ENCODE data around the gene DYRK1A. TPM values are rescaled to one million over a fixed set of nuclear protein-coding genes. Genes with fewer than 3 reads are reported as not detected.

The DYRK1A gene
- total RNA-seq, 3 donors from 2014 or later (not counting 1 experiment from before 2014, with no cell fraction given), result 149 to 166 (median 153) TPM

- Mint-ChIP-seq H3K27ac (no peak overlapping the region), H3K9me3 (no peaks in the 10 kb centered on the region), H3K36me3 (no peaks in the 10 kb centered on the region), H3K27me3 (ENCODE audit: low read depth in 2 of 2) (peaks cover 5 to 13% of the 10 kb centered on the region in 2 donors), H3K4me1 (peaks cover 18 to 28% of the 10 kb centered on the region in 2 donors), H3K4me3 (no peak overlapping the region)
- TF ChIP-seq CTCF (IDR thresholded peaks at IDR 0.05), result no peak
- H3K9me3 ChIP-seq (ENCODE audit: control insufficient read depth, insufficient read depth, low read length), result no peaks in the 10 kb centered on the region
- H3K27ac ChIP-seq (ENCODE audit: low read length), result no peak overlapping the region
- H3K27me3 ChIP-seq (ENCODE audit: control insufficient read depth, insufficient read depth, low read length), result no peaks in the 10 kb centered on the region
- DNase-seq, result no peak
- H3K36me3 ChIP-seq (ENCODE audit: control insufficient read depth, insufficient read depth, low read length), result no peaks in the 10 kb centered on the region
- intact Hi-C loops (cut with micrococcal nuclease), result no loop called here
- WGBS (ENCODE audit: insufficient coverage), result 92% methylated on average over 14 of the region's 14 CpGs
- H3K4me1 ChIP-seq (ENCODE audit: control insufficient read depth, insufficient read depth, low read length), result peaks cover 15% of the 10 kb centered on the region
- H3K4me3 ChIP-seq (ENCODE audit: low read length), result no peak overlapping the region
- no peak for ATAC-seq
Measured at GRCh38 chr21:37566790-37567615, 200.4 kb downstream of the DYRK1A start.

GRCh38 chr21:37568415-37568814 lies 201.8 kb downstream of the DYRK1A start:
- peaks cover 18 to 23% of the 10 kb centered on the region in 2 donors for H3K4me1 Mint-ChIP-seq
- TF ChIP-seq CTCF (IDR thresholded peaks at IDR 0.05), result no peak
- Histone ChIP-seq H3K4me3 (ENCODE audit: low read length) (no peak overlapping the region), H3K9me3 (ENCODE audit: control insufficient read depth, insufficient read depth, low read length) (no peaks in the 10 kb centered on the region), H3K27me3 (ENCODE audit: control insufficient read depth, insufficient read depth, low read length) (no peaks in the 10 kb centered on the region), H3K27ac (ENCODE audit: low read length) (no peak overlapping the region), H3K36me3 (ENCODE audit: control insufficient read depth, insufficient read depth, low read length) (no peaks in the 10 kb centered on the region), H3K4me1 (ENCODE audit: control insufficient read depth, insufficient read depth, low read length) (peaks cover 9% of the 10 kb centered on the region)
- intact Hi-C loops (cut with micrococcal nuclease), result no loop called here
- H3K27ac Mint-ChIP-seq, result no peak overlapping the region
- 82% methylated on average over 6 of the region's 6 CpGs for WGBS (ENCODE audit: insufficient coverage)
- no peak for ATAC-seq
- no peak for DNase-seq
- no peaks in the 10 kb centered on the region for H3K9me3 Mint-ChIP-seq
- H3K4me3 Mint-ChIP-seq, result no peak overlapping the region
- peaks cover 13 to 15% of the 10 kb centered on the region in 2 donors for H3K27me3 Mint-ChIP-seq (ENCODE audit: low read depth in 2 of 2)
- H3K36me3 Mint-ChIP-seq, result no peaks in the 10 kb centered on the region

GRCh38 chr21:37568916-37569315 lies 202.3 kb downstream of the DYRK1A start:
- H3K27ac ChIP-seq (ENCODE audit: low read length), result no peak overlapping the region
- no peaks in the 10 kb centered on the region for H3K9me3 ChIP-seq (ENCODE audit: control insufficient read depth, insufficient read depth, low read length)
- H3K4me1 ChIP-seq (ENCODE audit: control insufficient read depth, insufficient read depth, low read length), result peaks cover 9% of the 10 kb centered on the region
- Mint-ChIP-seq H3K4me3 (no peak overlapping the region), H3K27me3 (ENCODE audit: low read depth in 2 of 2) (peaks cover 13 to 15% of the 10 kb centered on the region in 2 donors), H3K36me3 (no peaks in the 10 kb centered on the region), H3K27ac (no peak overlapping the region), H3K4me1 (peaks cover 18 to 23% of the 10 kb centered on the region in 2 donors), H3K9me3 (no peaks in the 10 kb centered on the region)
- no peaks in the 10 kb centered on the region for H3K36me3 ChIP-seq (ENCODE audit: control insufficient read depth, insufficient read depth, low read length)
- no peak for TF ChIP-seq CTCF (IDR thresholded peaks at IDR 0.05)
- ATAC-seq, result no peak
- H3K27me3 ChIP-seq (ENCODE audit: control insufficient read depth, insufficient read depth, low read length), result no peaks in the 10 kb centered on the region
- intact Hi-C loops (cut with micrococcal nuclease), result no loop called here
- 88% methylated on average over 5 of the region's 5 CpGs for WGBS (ENCODE audit: insufficient coverage)
- DNase-seq, result no peak
- H3K4me3 ChIP-seq (ENCODE audit: low read length), result no peak overlapping the region

All from natural killer cell (primary cell).